Prostate gland (tissue), 2 donors: Measurements from ENCODE around the gene PPAN. TPM values are rescaled to one million over a fixed set of nuclear protein-coding genes. Genes with fewer than 3 reads are reported as not detected.

ENCODE experiments used
- DNase-seq: peaks from one replicate; pipeline ENCODE4 v3.0.0-alpha.2; 2019; ENCODE audit warnings: low spot score
- H3K27ac ChIP-seq, 2 donors: fragments of 200-600 bp; sonication (generic); 2 replicates each; pipeline ENCODE4 v1.5.1; 2017 to 2019
- H3K27me3 ChIP-seq: fragments of 200-600 bp; sonication (generic); replicated peaks from 2 replicates; pipeline ENCODE4 v1.5.1; 2019; ENCODE audit not compliant: insufficient read depth
- H3K36me3 ChIP-seq, 2 donors: fragments of 200-600 bp; sonication (generic); 1 replicate in 1 of 2; 2 replicates in 1 of 2; pipeline versions ENCODE4 v1.5.1 to v1.8.1; 2017 to 2019
- H3K4me1 ChIP-seq: fragments of 200-600 bp; sonication (generic); replicated peaks from 2 replicates; pipeline ENCODE4 v1.5.1; 2019
- H3K4me3 ChIP-seq, 2 donors: fragments of 200-600 bp; sonication (generic); 2 replicates each; pipeline ENCODE4 v1.5.1; 2017 to 2019
- H3K9me3 ChIP-seq: fragments of 200-600 bp; sonication (generic); 2 replicates; pipeline ENCODE4 v1.5.1; 2017
- CTCF ChIP-seq, 4 experiments: fragments of 200-600 bp in 2 of 4; fragments of 450-650 bp in 2 of 4; sonication (generic) in 2 of 4; IDR thresholded peaks; 1 replicate in 3 of 4; 2 replicates in 1 of 4; pipeline ENCODE4 v1.5.1; 2016 to 2019; ENCODE audit warnings: antibody characterized with exemption in 4 of 4, mild to moderate bottlenecking in 2 of 4, moderate library complexity in 2 of 4
- POLR2A ChIP-seq: fragments of 450-650 bp; IDR thresholded peaks from one replicate; pipeline ENCODE4 v1.6.1; 2016; ENCODE audit warnings: antibody characterized with exemption, mild to moderate bottlenecking
- POLR2AphosphoS5 ChIP-seq: sonication (generic); formaldehyde crosslinking; IDR thresholded peaks from one replicate; pipeline ENCODE4 v1.6.1; 2017; ENCODE audit warnings: antibody characterized with exemption
- WGBS: methylation state at CpG from one replicate; pipeline ENCODE4 v1.1.5; 2018; 5-methylcytosine and 5-hydroxymethylcytosine counted together
- intact Hi-C: fragments of 100-400 bp; cut with DNase I; formaldehyde crosslinking; loops from one replicate; pipeline ENCODE4 v1.14.2; 2022
- total RNA-seq, 2 donors: library from RNA; depleted of rRNA; stranded (reverse); fragments of >200 nt; gene quantifications; one replicate each; pipeline ENCODE4 v1.1.0, GENCODE V29; 2016

PPAN gene
- total RNA-seq, 2 donors from 2014 or later: 27.6 to 47.2 TPM

- H3K36me3 ChIP-seq: peaks cover 20 to 39% of the 10 kb centered on the region in 2 donors
- no peaks in the 10 kb centered on the region for H3K27me3 ChIP-seq
- TF ChIP-seq CTCF (IDR thresholded peaks at IDR 0.05) (no peak), POLR2AphosphoS5 (no peak), POLR2A (no peak)
- intact Hi-C loops: no loop called here
- DNase-seq: no peak
- H3K4me1 ChIP-seq: peaks cover 7% of the 10 kb centered on the region
- H3K9me3 ChIP-seq: no peaks in the 10 kb centered on the region
- H3K27ac ChIP-seq: no peak overlapping the region
- 73% methylated on average over 26 of the region's 26 CpGs for WGBS
- H3K4me3 ChIP-seq: no peak overlapping the region
These were observed 8.7 kb downstream of the PPAN start for GRCh38 chr19:10114651-10115391.

GRCh38 chr19:10115392-10116084 is 9.4 kb downstream of the PPAN start:
- TF ChIP-seq CTCF (IDR thresholded peaks at IDR 0.05) (no peak), POLR2A (no peak)
- 86% methylated on average over 44 of the region's 45 CpGs for WGBS
- Histone ChIP-seq H3K36me3 (peaks cover 12 to 35% of the 10 kb centered on the region in 2 donors), H3K4me3 (no peak overlapping the region), H3K27ac (no peak overlapping the region), H3K9me3 (no peaks in the 10 kb centered on the region), H3K4me1 (peaks cover 7% of the 10 kb centered on the region), H3K27me3 (no peaks in the 10 kb centered on the region)
- DNase-seq: no peak
- intact Hi-C loops: no loop called here

- DNase-seq: no peak
- WGBS: 81% methylated on average over 35 of the region's 35 CpGs
- Histone ChIP-seq H3K4me1 (peaks cover 7% of the 10 kb centered on the region), H3K4me3 (no peak overlapping the region), H3K9me3 (no peaks in the 10 kb centered on the region), H3K27ac (no peak overlapping the region), H3K36me3 (peaks cover 6 to 35% of the 10 kb centered on the region in 2 donors), H3K27me3 (no peaks in the 10 kb centered on the region)
- intact Hi-C loops: no loop called here
- TF ChIP-seq CTCF (IDR thresholded peaks at IDR 0.05): no peak
These were observed 10.1 kb downstream of the PPAN start for GRCh38 chr19:10116085-10116865.

- DNase-seq: no peak
These were observed 10.9 kb downstream of the PPAN start for GRCh38 chr19:10116866-10117616.

GRCh38 chr19:10118960-10119359 is 12.8 kb downstream of the PPAN start:
- WGBS: 33% methylated on average over 12 of the region's 12 CpGs
- Histone ChIP-seq H3K4me3 (peak overlapping the region; percentile 51 to 82), H3K27me3 (no peaks in the 10 kb centered on the region), H3K4me1 (peaks cover 7% of the 10 kb centered on the region), H3K9me3 (no peaks in the 10 kb centered on the region), H3K36me3 (peaks cover 5 to 35% of the 10 kb centered on the region in 2 donors), H3K27ac (peak overlapping the region; percentile 23 to 70)
- intact Hi-C loops: no loop called here
- TF ChIP-seq POLR2AphosphoS5: no peak
- no peak for TF ChIP-seq CTCF (IDR thresholded peaks at IDR 0.05)
- no peak for TF ChIP-seq POLR2A
- DNase-seq: no peak

More at GRCh38 chr19:10116866-10117616, 10.9 kb downstream of the PPAN start:
- intact Hi-C loops: no loop called here
- Histone ChIP-seq H3K27ac (no peak overlapping the region), H3K4me3 (no peak overlapping the region), H3K9me3 (no peaks in the 10 kb centered on the region), H3K36me3 (peaks cover 5 to 35% of the 10 kb centered on the region in 2 donors), H3K27me3 (no peaks in the 10 kb centered on the region), H3K4me1 (peaks cover 7% of the 10 kb centered on the region)
- no peak for TF ChIP-seq POLR2AphosphoS5
- 91% methylated on average over 21 of the region's 21 CpGs for WGBS
